Osteocyte (in vitro differentiated cells): ENCODE data around the gene FAM83C. TPM values are rescaled to one million over a fixed set of nuclear protein-coding genes. Genes with fewer than 3 reads are reported as not detected.

ENCODE experiments used
- DNase-seq: peaks from one replicate; pipeline ENCODE4 v3.0.0; 2021; ENCODE audit warnings: mixed read lengths; ENCODE audit not compliant: unreplicated experiment; ENCODE audit errors: extremely low spot score
- H3K27ac Mint-ChIP-seq: one replicate; pipeline ENCODE4 v1.8.0; 2021; ENCODE audit warnings: mild to moderate bottlenecking, mixed read lengths; ENCODE audit not compliant: unreplicated experiment
- H3K27me3 Mint-ChIP-seq: one replicate; pipeline ENCODE4 v1.8.0; 2021; ENCODE audit warnings: mixed read lengths; ENCODE audit not compliant: unreplicated experiment
- H3K36me3 Mint-ChIP-seq: one replicate; pipeline ENCODE4 v1.8.0; 2021; ENCODE audit warnings: mixed read lengths; ENCODE audit not compliant: unreplicated experiment
- H3K4me1 Mint-ChIP-seq: one replicate; pipeline ENCODE4 v1.8.0; 2021; ENCODE audit warnings: mixed read lengths; ENCODE audit not compliant: unreplicated experiment
- H3K4me3 Mint-ChIP-seq: one replicate; pipeline ENCODE4 v1.8.0; 2021; ENCODE audit warnings: mild to moderate bottlenecking, moderate library complexity, mixed read lengths; ENCODE audit not compliant: unreplicated experiment
- H3K9me3 Mint-ChIP-seq: one replicate; pipeline ENCODE4 v1.8.0; 2021; ENCODE audit warnings: mixed read lengths; ENCODE audit not compliant: unreplicated experiment
- total RNA-seq: library from RNA; stranded (reverse); gene quantifications from 2 replicates; pipeline ENCODE4 v1.2.1, GENCODE V29; 2021
- TF ChIP-seq, protein P1 (sequence below): fragments of 200-600 bp; sonication (generic); IDR thresholded peaks from 2 replicates; pipeline ENCODE4 v1.5.0; 2021; ENCODE audit warnings: antibody characterized with exemption, mild to moderate bottlenecking, moderate library complexity

Gene FAM83C
- total RNA-seq, 1 donor from 2014 or later = not detected

DNA sequence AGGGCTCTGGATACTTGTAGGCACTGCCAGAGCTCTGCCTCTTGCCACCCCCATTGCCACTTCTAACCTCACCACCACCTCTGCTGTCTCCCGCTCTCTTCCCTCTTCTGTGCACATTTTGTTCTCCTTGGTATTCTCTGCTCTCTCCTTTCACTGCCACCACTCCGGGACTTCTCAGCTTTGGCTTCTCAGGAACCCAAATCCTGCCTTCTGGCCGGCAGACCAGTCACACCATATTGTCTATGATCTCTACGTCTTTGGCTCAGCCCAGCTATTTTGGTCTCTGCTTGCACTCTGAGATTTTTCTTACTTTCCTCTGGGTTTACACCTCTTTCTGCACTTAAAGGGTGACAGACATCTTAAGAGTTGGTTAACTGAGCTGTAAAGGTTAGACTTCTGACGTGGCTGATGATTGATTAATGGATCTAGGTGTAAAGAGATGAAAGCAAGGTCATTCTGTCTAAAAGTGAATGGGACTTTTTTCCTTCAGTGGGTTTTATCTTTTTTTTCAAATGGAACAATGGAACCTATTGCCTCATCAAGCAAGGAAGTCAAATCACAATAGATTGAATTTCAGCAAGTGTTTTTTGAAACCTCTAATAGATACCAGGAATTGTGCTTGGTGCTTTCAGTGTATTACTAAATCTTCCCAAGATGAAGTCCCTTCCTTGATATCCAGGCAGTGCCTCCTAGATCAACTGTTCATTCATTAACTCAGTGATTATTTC lies 52.0 kb downstream of the FAM83C start:
- Mint-ChIP-seq H3K36me3 (peaks cover 2% of the 10 kb centered on the region), H3K4me3 (no peak overlapping the region), H3K9me3 (peaks cover 6% of the 10 kb centered on the region), H3K27ac (no peak overlapping the region), H3K27me3 (peaks cover 9% of the 10 kb centered on the region), H3K4me1 (peaks cover 7% of the 10 kb centered on the region)
- TF ChIP-seq, protein P1, sequence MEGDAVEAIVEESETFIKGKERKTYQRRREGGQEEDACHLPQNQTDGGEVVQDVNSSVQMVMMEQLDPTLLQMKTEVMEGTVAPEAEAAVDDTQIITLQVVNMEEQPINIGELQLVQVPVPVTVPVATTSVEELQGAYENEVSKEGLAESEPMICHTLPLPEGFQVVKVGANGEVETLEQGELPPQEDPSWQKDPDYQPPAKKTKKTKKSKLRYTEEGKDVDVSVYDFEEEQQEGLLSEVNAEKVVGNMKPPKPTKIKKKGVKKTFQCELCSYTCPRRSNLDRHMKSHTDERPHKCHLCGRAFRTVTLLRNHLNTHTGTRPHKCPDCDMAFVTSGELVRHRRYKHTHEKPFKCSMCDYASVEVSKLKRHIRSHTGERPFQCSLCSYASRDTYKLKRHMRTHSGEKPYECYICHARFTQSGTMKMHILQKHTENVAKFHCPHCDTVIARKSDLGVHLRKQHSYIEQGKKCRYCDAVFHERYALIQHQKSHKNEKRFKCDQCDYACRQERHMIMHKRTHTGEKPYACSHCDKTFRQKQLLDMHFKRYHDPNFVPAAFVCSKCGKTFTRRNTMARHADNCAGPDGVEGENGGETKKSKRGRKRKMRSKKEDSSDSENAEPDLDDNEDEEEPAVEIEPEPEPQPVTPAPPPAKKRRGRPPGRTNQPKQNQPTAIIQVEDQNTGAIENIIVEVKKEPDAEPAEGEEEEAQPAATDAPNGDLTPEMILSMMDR = no peak
- no peak for DNase-seq

DNA sequence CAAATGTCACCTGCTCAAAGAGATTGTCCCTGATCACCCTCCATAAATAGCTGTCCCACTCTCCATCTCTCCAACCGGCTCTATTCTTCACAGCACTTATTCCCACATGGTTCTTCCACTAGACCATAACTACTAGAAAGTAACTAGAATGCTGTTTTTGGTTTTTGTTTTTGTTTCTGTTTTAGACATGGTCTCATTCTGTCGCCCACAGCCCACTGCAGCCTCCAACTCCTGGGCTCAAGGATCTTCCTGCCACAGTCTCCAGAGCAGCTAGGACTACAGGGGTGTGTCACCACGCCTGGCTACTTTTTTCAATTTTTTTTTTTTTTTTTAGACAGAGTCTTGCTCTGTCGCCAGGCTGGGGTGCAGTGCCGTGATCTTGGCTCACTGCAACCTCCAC lies 53.5 kb downstream of the FAM83C start:
- Mint-ChIP-seq H3K4me1 (peaks cover 9% of the 10 kb centered on the region), H3K27ac (no peak overlapping the region), H3K36me3 (peaks cover 2% of the 10 kb centered on the region), H3K4me3 (no peak overlapping the region), H3K9me3 (peaks cover 6% of the 10 kb centered on the region), H3K27me3 (peaks cover 9% of the 10 kb centered on the region)
- TF ChIP-seq, protein P1 = no peak
- no peak for DNase-seq

DNA sequence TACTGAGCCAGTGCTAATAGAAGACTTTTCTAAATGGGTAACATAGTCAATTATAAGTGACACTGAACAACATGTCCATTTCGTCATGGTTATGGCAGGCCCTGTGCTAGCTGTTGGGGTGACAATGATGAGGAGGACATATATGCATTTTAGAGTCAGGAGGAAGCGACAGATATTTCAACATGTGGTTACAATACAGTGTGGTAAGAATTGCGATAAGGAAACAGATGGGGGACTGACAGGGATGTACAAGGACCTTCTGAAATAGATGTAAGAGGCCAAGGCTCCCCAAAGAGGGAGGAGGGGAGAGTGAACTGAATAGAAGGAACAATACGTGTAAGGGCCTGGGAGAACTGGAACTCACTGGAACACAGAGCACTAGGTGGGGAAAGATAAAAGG lies 54.1 kb downstream of the FAM83C start:
- peaks cover 6% of the 10 kb centered on the region for H3K9me3 Mint-ChIP-seq
- H3K4me1 Mint-ChIP-seq = peaks cover 10% of the 10 kb centered on the region
- DNase-seq = no peak
- H3K27ac Mint-ChIP-seq = no peak overlapping the region
- H3K36me3 Mint-ChIP-seq = peaks cover 2% of the 10 kb centered on the region
- TF ChIP-seq, protein P1 = no peak
- H3K27me3 Mint-ChIP-seq = peaks cover 8% of the 10 kb centered on the region
- no peak overlapping the region for H3K4me3 Mint-ChIP-seq

DNA sequence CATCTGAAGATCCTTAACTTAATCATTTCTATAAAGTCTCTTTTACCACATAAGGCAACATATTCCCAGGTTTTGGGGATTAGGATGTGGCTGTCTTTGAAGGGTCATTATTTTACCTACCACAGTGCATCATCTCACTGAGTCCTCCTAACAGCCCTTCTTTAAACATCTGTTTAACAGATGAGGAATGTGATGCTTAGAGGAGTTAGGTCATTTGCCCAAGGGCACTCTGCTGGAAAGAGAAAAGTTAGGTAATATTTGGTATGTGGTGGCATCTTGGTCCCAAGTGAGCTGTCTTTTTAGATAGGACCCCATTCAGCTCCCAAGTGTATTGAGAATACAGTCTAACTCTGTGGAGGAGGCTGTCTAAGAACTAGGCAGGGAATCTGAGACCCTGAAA lies 54.7 kb downstream of the FAM83C start:
- Mint-ChIP-seq H3K27me3 (peaks cover 6% of the 10 kb centered on the region), H3K36me3 (peaks cover 2% of the 10 kb centered on the region), H3K9me3 (peaks cover 6% of the 10 kb centered on the region), H3K4me3 (no peak overlapping the region), H3K27ac (no peak overlapping the region), H3K4me1 (peaks cover 17% of the 10 kb centered on the region)
- TF ChIP-seq, protein P1 = no peak
- DNase-seq = no peak

DNA sequence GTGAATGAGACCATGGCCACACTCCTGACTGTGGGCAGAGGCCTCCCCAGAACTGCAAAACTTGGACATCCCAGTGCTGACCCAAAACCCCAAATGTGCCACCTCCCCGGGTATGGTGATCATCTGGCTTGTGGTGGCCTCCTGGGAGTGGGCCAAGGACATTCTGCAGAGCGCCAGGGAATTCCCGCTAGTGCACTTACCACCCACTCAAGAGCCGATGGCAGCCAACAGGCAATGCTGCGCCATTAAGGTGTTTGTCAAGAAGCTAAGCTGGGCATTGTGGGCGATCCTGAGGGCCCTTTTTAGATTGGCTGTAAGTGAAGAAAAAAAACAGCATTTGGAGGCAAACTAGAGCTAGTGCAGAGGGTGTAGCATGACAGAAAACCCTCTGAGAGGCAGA lies 56.3 kb downstream of the FAM83C start:
- no peak overlapping the region for H3K27ac Mint-ChIP-seq
- peaks cover 5% of the 10 kb centered on the region for H3K27me3 Mint-ChIP-seq
- H3K4me3 Mint-ChIP-seq = no peak overlapping the region
- H3K36me3 Mint-ChIP-seq = peaks cover 7% of the 10 kb centered on the region
- H3K9me3 Mint-ChIP-seq = peaks cover 6% of the 10 kb centered on the region
- no peak for DNase-seq
- H3K4me1 Mint-ChIP-seq = peaks cover 17% of the 10 kb centered on the region
- TF ChIP-seq, protein P1 = no peak

Other genes with a start within 250 kb of the FAM83C start
- gene TRPC4AP, start 199.6 kb downstream of the FAM83C start, total RNA-seq = 83.0 TPM in 2 replicates
- gene EDEM2, start 145.1 kb downstream of the FAM83C start, total RNA-seq = 16.8 and 17.5 TPM in 2 replicates
- 3.2 and 3.3 TPM in 2 replicates for gene PROCR, start 120.4 kb downstream of the FAM83C start, total RNA-seq
- 0.54 and 0.63 TPM in 2 replicates for gene MMP24, start 65.7 kb downstream of the FAM83C start, total RNA-seq
- gene MMP24OS, start 14.3 kb downstream of the FAM83C start, total RNA-seq = 118 and 120 TPM in 2 replicates
- 131 and 136 TPM in 2 replicates for gene EIF6, start 7.7 kb downstream of the FAM83C start, total RNA-seq
- 41.1 and 42.2 TPM in 2 replicates for gene UQCC1, start 119.5 kb upstream of the FAM83C start, total RNA-seq
- 4.7 and 6.3 TPM in 2 replicates for gene GDF5, start 145.8 kb upstream of the FAM83C start, total RNA-seq
- gene CEP250, start 163.2 kb upstream of the FAM83C start, total RNA-seq = 57.1 and 58.5 TPM in 2 replicates
- not detected in 2 replicates for gene C20orf173, start 237.2 kb upstream of the FAM83C start, total RNA-seq
- gene ERGIC3, start 249.7 kb upstream of the FAM83C start, total RNA-seq = 313 and 323 TPM in 2 replicates